Forelimb muscle (tissue), 1 donor: ENCODE data around the gene C2orf15. TPM values are rescaled to one million over a fixed set of nuclear protein-coding genes. Genes with fewer than 3 reads are reported as not detected.
"Not testable (repeated sequence)": the region's sequence is repeated elsewhere in the genome, so short reads cannot be mapped to it uniquely, and the experiment has no call there.

Source experiments
- DNase-seq: peaks from one replicate; pipeline ENCODE4 v3.0.0-alpha.2; 2013; ENCODE audit warnings: low read depth
- polyA plus RNA-seq: library from polyadenylated mRNA; unstranded; fragments of 120-200 nt; gene quantifications from one replicate; pipeline ENCODE4 v1.2.1, GENCODE V29; 2013; ENCODE audit not compliant: insufficient read length

Gene C2orf15, protein sequence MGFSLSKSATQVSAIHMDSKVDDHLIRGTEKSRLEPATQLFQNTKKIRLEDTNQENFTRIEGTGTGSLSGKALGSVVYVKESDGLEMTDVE
- 0.37 TPM for polyA plus RNA-seq

- DNase-seq = no peak
Measured at GRCh38 chr2:99141110-99142108, at the start of gene C2orf15. Gene C2orf15, plus strand, starts transcription at chr2:99141707. Its CDS starts 8,852 bp downstream, at chr2:99150559.

DNA sequence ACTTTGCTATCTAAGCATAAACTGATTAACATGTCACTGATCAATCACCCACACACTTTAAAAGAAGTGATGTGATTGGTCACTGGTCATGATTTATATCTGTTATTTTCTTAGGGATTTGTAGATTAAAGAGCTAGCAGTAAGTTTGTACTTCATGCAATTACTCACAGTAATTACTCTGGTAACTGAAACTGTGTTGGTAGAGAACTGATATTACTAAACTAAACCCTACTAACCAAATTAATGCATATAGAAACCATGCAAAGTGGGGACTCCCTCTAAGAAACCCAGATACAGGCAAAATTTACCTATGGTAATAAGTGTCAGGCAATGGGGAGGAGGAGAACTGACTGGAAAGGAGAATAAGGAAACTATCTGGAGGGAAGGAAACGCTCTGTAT is 44.8 kb upstream of the C2orf15 start:
- no peak for DNase-seq

- DNase-seq = peak; percentile 41
Measured at GRCh38 chr2:99101697-99102096, 39.8 kb upstream of the C2orf15 start.

GRCh38 chr2:99104006-99104405 is 37.5 kb upstream of the C2orf15 start:
- DNase-seq = no peak

DNA sequence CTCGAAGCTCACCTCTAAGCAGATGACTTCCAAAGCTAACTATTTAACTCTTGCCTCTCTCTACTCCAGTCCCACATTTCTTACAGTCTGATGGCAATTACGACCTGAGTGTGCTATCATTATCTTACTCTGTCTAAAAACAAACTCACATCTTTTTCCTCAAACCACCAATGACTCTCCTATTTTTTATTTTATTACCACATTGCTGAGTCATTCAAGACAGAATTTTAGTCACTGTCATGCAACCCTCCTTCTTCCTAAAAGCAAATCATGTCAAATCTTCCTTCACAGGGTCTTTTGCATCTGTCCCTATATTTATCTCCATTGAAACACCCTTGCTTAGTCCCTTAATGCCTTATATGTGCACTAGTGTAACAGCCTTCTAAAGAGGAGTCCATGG is 34.6 kb upstream of the C2orf15 start:
- DNase-seq = no peak

GRCh38 chr2:99111236-99111635 is 30.3 kb upstream of the C2orf15 start:
- DNase-seq = no peak

DNA sequence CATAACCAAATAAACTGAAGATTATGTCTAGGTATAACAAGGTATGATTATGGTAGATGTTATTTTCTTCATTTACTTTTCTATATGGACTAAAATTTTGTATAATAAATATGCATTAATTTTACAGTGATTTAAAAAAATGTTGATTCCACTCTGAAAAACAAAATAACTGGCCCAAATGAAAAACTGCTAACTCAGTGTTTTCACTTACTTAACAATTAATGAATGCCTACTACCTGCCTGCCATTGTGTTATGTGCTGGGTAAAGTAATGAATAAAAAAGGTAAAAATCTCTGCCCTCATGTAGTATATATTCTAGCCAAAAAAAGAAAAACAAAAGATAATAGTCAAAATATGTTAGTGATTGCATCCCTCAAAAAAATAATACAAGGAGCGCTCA is 29.6 kb upstream of the C2orf15 start:
- DNase-seq = no peak

DNA sequence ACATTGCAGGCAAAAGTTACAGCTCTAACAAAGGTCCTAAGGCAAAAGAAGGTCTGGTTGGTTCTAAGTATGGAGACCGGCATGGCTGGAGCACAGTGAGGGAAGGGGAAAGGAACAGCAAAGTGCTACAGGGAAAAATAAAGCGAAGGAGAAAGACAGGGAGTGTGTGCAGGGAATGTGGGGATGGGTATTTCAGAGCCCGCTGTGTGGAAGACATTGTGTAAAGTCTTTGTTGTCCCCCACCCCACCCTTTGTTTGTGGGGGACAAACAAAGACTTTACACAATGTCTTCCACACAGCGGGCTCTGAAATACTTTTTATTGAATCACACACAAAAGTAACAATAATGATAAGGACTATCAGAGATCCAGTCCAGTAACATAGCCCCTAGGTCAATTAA is 28.9 kb upstream of the C2orf15 start:
- no peak for DNase-seq

- no peak for DNase-seq
Measured at GRCh38 chr2:99127981-99128380, 13.5 kb upstream of the C2orf15 start.

- DNase-seq = not testable (repeated sequence)
Measured at GRCh38 chr2:99135044-99135556, 6.4 kb upstream of the C2orf15 start.

DNA sequence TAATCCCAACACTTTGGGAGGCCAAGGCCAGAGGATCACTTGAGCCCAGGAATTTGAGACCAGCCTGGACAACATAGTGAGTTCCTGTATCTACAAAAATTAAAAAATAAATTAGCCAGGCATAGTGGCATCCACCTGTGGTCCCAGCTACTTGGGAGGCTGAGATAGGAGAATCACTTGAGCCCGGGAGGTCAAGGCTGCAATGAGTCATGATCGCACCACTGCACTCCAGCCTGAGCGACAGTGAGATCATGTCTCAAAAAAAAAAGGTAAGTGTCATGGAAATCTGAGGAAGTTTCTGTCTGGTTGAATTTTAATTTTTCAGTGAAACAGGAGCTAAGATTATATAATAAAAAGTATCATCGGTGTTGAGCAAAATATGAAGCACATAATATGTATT is 2.5 kb upstream of the C2orf15 start:
- DNase-seq = no peak

GRCh38 chr2:99140056-99140859 is 1.2 kb upstream of the C2orf15 start:
- no peak for DNase-seq

DNA sequence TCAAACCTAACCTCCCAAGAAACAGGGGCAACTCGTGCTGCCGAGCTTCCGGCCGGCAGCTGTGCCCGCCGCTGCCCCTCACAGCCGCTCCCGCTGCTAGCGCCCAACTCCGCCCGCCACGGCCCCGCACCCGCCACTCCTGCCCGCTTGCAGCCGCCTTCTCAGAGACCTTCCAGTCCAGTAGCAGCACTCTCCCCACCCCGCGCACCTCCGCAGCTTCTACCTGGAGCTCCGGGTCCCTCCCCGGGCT is 722 bp upstream of the C2orf15 start:
- no peak for DNase-seq

DNA sequence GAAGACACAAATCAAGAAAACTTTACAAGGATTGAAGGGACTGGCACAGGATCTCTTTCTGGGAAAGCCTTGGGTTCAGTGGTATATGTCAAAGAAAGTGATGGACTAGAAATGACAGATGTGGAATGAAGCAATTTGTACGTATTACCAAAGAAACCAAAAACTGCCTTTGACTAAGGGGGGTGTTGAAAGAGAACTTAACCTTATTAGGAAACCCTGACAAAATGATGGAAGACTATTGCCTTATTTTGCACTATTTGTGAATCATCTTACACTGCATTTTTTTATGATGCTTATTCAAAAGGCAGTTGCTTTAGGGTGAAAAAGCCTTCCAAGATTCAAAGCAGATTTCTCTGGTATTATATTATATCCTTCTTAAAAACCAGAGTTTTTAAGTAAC is 9.2 kb downstream of the C2orf15 start:
- no peak for DNase-seq

DNA sequence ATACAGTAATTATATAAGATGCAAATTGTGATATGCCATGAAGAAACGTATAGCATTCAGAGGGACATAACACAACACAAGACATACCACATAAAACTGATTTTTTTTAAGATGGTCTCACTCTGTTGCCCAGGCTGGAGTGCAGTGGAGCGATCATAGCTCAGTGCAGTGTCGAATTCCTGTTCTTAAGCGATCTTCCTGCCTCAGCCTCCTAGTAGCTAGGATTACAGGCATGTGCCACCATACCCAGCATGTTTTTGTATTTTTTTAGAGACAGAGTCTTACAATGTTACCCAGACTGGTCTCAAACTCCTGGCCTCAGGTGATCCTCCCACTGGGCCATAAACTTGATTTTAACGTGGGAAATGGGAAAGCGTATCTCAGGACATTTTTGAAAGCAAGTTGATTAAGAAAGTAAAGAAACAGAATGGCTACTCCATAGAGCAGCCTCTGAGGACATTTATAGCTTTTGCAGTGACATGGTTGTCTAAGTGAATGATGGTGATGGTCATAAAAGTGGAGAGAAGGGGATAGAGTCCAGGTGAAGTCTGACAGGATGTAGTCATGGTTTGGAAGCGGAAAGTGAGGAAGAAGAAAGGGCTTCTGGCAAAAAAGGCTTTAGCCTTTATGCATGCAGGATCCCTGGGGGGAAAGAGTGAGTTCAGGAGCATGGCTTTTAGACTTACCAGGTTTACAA is 10.8 kb downstream of the C2orf15 start:
- no peak for DNase-seq

GRCh38 chr2:99153921-99154604 is 12.6 kb downstream of the C2orf15 start:
- DNase-seq = no peak

DNA sequence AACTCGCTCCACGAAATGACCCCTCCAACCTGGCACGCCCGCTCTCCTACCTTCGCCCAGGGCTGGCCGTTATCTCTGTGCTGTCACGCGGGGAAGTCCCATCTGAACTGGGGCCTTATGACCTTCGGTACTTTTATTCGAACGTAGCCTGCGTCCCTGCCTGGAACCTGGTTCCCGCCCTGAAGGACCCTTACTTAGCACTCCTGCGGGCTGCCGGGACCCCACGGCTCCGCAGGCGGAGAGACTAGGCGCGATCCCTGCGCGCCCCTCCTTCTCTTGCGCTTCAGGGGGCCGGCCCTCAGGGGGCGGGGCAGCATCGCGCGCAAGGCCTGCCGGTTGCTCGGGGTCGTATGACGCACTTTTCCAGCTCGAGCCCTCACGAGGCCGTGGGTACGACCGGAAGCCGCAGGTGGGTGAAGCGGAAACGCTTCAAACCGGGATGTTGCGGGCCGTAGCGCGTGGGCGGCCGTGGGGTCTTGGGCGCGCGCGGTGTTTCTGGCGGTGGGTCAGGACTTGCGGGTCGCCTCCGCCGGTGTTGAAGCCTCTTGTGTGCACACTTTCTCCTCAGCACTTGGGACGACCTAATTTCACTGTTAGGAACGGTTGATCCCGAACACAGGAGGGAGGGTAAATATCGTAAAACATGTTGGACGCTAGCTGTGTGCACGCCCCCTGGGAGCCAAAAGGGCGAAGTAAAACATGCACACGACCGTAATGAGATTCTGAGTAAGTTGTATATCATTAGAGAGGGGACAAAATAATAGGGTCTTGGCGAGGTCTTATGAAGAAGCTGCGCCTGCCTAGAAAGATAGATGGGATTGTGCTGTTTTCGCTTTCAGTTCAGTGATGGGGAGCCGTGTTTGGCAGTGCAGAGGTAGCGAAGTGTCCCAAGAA is 13.4 kb downstream of the C2orf15 start, which contains the start of the genes LIPT1 and TSGA10:
TSS of gene LIPT1 (plus strand) at position 325 of the 894 bp plus-strand sequence. CDS start 6,991 bp downstream, outside the sequence.
TSS of gene TSGA10 (minus strand) at position 300 of the 894 bp plus-strand sequence. CDS start 45,503 bp downstream, outside the sequence.
- DNase-seq = peak; percentile 90

DNA sequence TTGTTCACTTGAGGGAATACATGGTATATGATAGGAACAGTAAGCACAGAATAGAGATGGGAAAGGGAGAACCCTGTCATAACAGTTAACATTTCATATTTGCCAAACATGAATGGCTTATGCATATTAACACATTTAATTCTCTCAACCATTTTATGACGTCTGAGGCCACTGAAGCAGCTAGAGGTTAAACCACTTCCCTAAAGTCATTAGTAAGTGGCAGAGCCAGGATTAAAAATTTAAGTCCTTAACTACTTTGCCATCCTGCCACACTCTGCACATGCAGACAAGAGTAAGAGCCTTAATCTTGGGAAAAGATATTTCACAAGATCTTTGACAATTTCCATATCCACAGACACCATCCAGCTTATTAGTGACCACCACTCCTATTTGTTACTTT is 15.4 kb downstream of the C2orf15 start:
- DNase-seq = no peak

DNA sequence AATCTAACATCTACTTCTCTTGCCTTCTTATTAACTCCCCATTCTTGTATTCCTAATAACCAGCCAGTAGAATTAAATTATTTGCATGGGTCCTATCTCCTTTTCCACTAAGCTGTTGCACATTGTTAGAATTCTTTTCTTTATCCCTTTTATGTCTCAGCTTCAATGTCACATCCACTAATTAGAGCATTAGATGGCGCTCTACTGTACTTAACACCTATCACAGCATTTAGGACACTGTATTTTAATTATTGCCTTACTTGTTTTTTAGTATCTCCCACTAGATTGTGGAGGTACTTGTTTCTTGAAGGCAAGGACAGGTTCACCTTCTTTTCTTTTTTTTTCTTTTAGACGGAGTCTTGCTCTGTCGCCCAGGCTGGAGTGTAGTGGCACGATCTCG is 17.1 kb downstream of the C2orf15 start:
- DNase-seq = no peak

DNA sequence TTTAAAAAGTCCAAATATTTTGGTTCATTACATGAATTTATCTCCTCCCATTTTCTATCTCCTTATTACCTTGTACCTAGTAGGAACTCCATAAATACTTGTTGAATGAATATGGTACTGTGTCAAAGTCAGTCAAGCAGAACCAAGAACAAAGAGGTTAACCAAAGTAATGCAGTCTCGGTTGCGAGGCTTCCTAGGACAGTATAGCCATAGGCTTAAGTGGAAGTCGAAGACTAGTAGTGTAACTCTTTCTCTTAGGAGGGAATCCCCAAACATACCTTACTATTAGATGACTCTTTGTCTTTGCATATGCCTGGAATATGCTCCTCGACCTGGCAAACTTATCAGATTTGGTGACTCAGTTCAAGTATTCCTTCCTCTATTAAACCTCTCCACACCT is 18.1 kb downstream of the C2orf15 start:
- DNase-seq = no peak
